GM23338 (cell line): ENCODE results near the gene PLN. TPM values are rescaled to one million over a fixed set of nuclear protein-coding genes. Genes with fewer than 3 reads are reported as not detected.

ENCODE experiments used
- ATAC-seq: fragments of 200-7000 bp; cut with Tn5 transposase; 3 replicates; pipeline ENCODE4 v1.9.1; 2020
- DNase-seq: peaks from one replicate; pipeline ENCODE4 v3.0.0-alpha.2; 2015; ENCODE audit warnings: low spot score
- H2AFZ ChIP-seq: fragments of 200-600 bp; sonication (generic); 2 replicates; pipeline ENCODE4 v1.8.0; 2016; ENCODE audit warnings: antibody characterized with exemption, mild to moderate bottlenecking, moderate library complexity
- H3F3A ChIP-seq: fragments of 200-600 bp; sonication (generic); replicated peaks from 2 replicates; pipeline ENCODE4 v1.8.0; 2017; ENCODE audit warnings: antibody characterized with exemption, mixed run types, low read depth
- H3K27ac ChIP-seq: fragments of 200-600 bp; sonication (generic); 2 replicates; pipeline ENCODE4 v1.6.1; 2016; ENCODE audit warnings: low read depth
- H3K27me3 ChIP-seq: fragments of 200-600 bp; sonication (generic); 2 replicates; pipeline ENCODE4 v1.8.0; 2016; ENCODE audit warnings: mild to moderate bottlenecking, mixed run types, moderate library complexity; ENCODE audit not compliant: insufficient read depth
- H3K36me3 ChIP-seq: fragments of 200-600 bp; sonication (generic); 2 replicates; pipeline ENCODE4 v1.8.0; 2016; ENCODE audit warnings: mild to moderate bottlenecking; ENCODE audit not compliant: insufficient read depth
- H3K4me1 ChIP-seq: fragments of 200-600 bp; sonication (generic); 2 replicates; pipeline ENCODE4 v1.8.0; 2016; ENCODE audit warnings: mild to moderate bottlenecking, moderate library complexity; ENCODE audit not compliant: insufficient read depth
- H3K4me2 ChIP-seq: fragments of 200-600 bp; sonication (generic); 2 replicates; pipeline ENCODE4 v1.7.1; 2017; ENCODE audit warnings: mixed run types
- H3K4me3 ChIP-seq: fragments of 200-600 bp; sonication (generic); 2 replicates; pipeline ENCODE4 v1.6.1; 2016; ENCODE audit warnings: mixed run types
- H3K79me2 ChIP-seq: fragments of 200-600 bp; sonication (generic); replicated peaks from 2 replicates; pipeline ENCODE4 v1.8.0; 2017; ENCODE audit warnings: mild to moderate bottlenecking; ENCODE audit not compliant: insufficient read depth
- H3K9me2 ChIP-seq: fragments of 200-600 bp; sonication (generic); 2 replicates; pipeline ENCODE4 v1.8.0; 2017; ENCODE audit not compliant: insufficient read depth
- H4K20me1 ChIP-seq: fragments of 200-600 bp; sonication (generic); replicated peaks from 2 replicates; pipeline ENCODE4 v1.8.0; 2017; ENCODE audit warnings: mild to moderate bottlenecking; ENCODE audit not compliant: insufficient read depth
- H3K27ac Mint-ChIP-seq: 2 replicates; pipeline ENCODE4 v1.8.0; 2020; ENCODE audit warnings: inconsistent platforms, mild to moderate bottlenecking, moderate library complexity, mixed read lengths
- H3K27me3 Mint-ChIP-seq: 3 replicates; pipeline ENCODE4 v1.8.0; 2022; ENCODE audit warnings: low read depth, mild to moderate bottlenecking, moderate library complexity, mixed read lengths, inconsistent platforms; ENCODE audit not compliant: insufficient read depth, poor library complexity
- H3K36me3 Mint-ChIP-seq: 3 replicates; pipeline ENCODE4 v1.8.0; 2021; ENCODE audit warnings: low read depth, mild to moderate bottlenecking, inconsistent platforms, moderate library complexity, mixed read lengths
- H3K4me1 Mint-ChIP-seq: 3 replicates; pipeline ENCODE4 v1.8.0; 2020; ENCODE audit warnings: mild to moderate bottlenecking, inconsistent platforms, mixed read lengths
- H3K4me3 Mint-ChIP-seq: 3 replicates; pipeline ENCODE4 v1.8.0; 2021; ENCODE audit warnings: moderate library complexity, mild to moderate bottlenecking, inconsistent platforms, mixed read lengths
- H3K9me3 Mint-ChIP-seq: 3 replicates; pipeline ENCODE4 v1.8.0; 2020; ENCODE audit warnings: moderate library complexity, mild to moderate bottlenecking, inconsistent platforms, mixed read lengths
- ETS1 ChIP-seq: IDR thresholded peaks from 2 replicates; pipeline ENCODE4 v1.6.1; 2016; ENCODE audit warnings: antibody characterized with exemption
- EZH2 ChIP-seq: fragments of 200-600 bp; sonication (generic); IDR thresholded peaks from one replicate; pipeline ENCODE4 v1.8.0; 2017; ENCODE audit warnings: antibody characterized with exemption, mild to moderate bottlenecking, low read depth; ENCODE audit not compliant: unreplicated experiment
- EZH2phosphoT487 ChIP-seq: fragments of 200-600 bp; sonication (generic); IDR thresholded peaks from one replicate; pipeline ENCODE4 v1.8.1; 2018; ENCODE audit warnings: antibody characterized with exemption; ENCODE audit not compliant: unreplicated experiment
- JUNB ChIP-seq: IDR thresholded peaks from one replicate; pipeline ENCODE4 v1.6.1; 2016; ENCODE audit warnings: antibody characterized with exemption; ENCODE audit not compliant: unreplicated experiment
- NANOG ChIP-seq: IDR thresholded peaks from 2 replicates; pipeline ENCODE4 v1.6.1; 2016; ENCODE audit warnings: antibody characterized with exemption, borderline replicate concordance
- REST ChIP-seq: IDR thresholded peaks from one replicate; pipeline ENCODE4 v1.6.1; 2018; ENCODE audit warnings: antibody characterized with exemption; ENCODE audit not compliant: unreplicated experiment
- ZNF114 ChIP-seq: fragments of 250-450 bp; sonication (Bioruptor Pico); IDR thresholded peaks from 2 replicates; pipeline ENCODE4 v1.5.0; 2020; ENCODE audit warnings: mild to moderate bottlenecking, moderate library complexity
- ZNF331 ChIP-seq: fragments of 250-450 bp; sonication (Bioruptor Pico); IDR thresholded peaks from 2 replicates; pipeline ENCODE4 v1.5.0; 2020; ENCODE audit warnings: low read depth, mild to moderate bottlenecking, moderate library complexity
- ZNF462 ChIP-seq: fragments of 250-450 bp; sonication (Bioruptor Pico); IDR thresholded peaks from 2 replicates; pipeline ENCODE4 v1.5.0; 2020; ENCODE audit warnings: mild to moderate bottlenecking, moderate library complexity
- polyA plus RNA-seq: library from polyadenylated mRNA; unstranded; fragments of >200 nt; fragmentation: Nextera tagmentation; extraction: Ambion mirVana; gene quantifications from 2 replicates; pipeline ENCODE4 v1.2.1, GENCODE V29; 2016
- total RNA-seq: library from RNA; depleted of rRNA; stranded (reverse); fragments of >200 nt; shearing (Covaris generic); gene quantifications from 2 replicates; pipeline ENCODE4 v1.2.3, GENCODE V29; 2014

The PLN gene
- total and polyA plus RNA-seq, 2 experiments from 2014 or later: 0.10 TPM; not detected in 1

- no peak for TF ChIP-seq EZH2phosphoT487
- TF ChIP-seq ETS1: no peak
- no peak for TF ChIP-seq NANOG
- no peak for TF ChIP-seq REST
These were observed 43.5 kb upstream of the PLN start (continued) for GRCh38 chr6:118504611-118505010.

GRCh38 chr6:118505656-118506055 is 42.4 kb upstream of the PLN start:
- H3F3A ChIP-seq: no peaks in the 10 kb centered on the region
- Mint-ChIP-seq H3K9me3 (peaks cover 4% of the 10 kb centered on the region), H3K36me3 (peaks cover 14% of the 10 kb centered on the region; the same call in 2 of the 3 replicates), H3K27me3 (peaks cover 3% of the 10 kb centered on the region), H3K27ac (no peak overlapping the region), H3K4me3 (no peak overlapping the region), H3K4me1 (no peaks in the 10 kb centered on the region)
- no peak overlapping the region for H2AFZ ChIP-seq
- H3K79me2 ChIP-seq: no peaks in the 10 kb centered on the region
- no peak overlapping the region for H3K4me3 ChIP-seq
- no peaks in the 10 kb centered on the region for H3K4me1 ChIP-seq
- ATAC-seq: no peak
- H3K9me2 ChIP-seq: no peaks in the 10 kb centered on the region
- no peaks in the 10 kb centered on the region for H3K36me3 ChIP-seq
- no peak overlapping the region for H3K27ac ChIP-seq
- H3K4me2 ChIP-seq: no peak overlapping the region
- no peaks in the 10 kb centered on the region for H3K27me3 ChIP-seq
- no peak for DNase-seq
- no peaks in the 10 kb centered on the region for H4K20me1 ChIP-seq
- no peak for TF ChIP-seq ZNF462 (CRISPR knock-in tag)
- TF ChIP-seq JUNB: no peak
- no peak for TF ChIP-seq NANOG
- TF ChIP-seq REST: no peak
- no peak for TF ChIP-seq ZNF114 (CRISPR knock-in tag)
- no peak for TF ChIP-seq EZH2
- TF ChIP-seq ETS1: no peak
- TF ChIP-seq ZNF331: no peak
